Heart right ventricle (tissue), 16 donors: ENCODE data around the gene NPAS4. TPM values are rescaled to one million over a fixed set of nuclear protein-coding genes. Genes with fewer than 3 reads are reported as not detected.

Experiments
- ATAC-seq, 8 donors: fragments of 200-7000 bp; cut with Tn5 transposase; one replicate each; pipeline ENCODE4 v1.9.1; 2020; ENCODE audit warnings: mild to moderate bottlenecking in 8 of 8, moderate library complexity in 8 of 8, moderate number of reproducible peaks in 1 of 8
- DNase-seq, 2 donors: peaks; one replicate each; pipeline ENCODE4 v3.0.0-alpha.2; 2020
- H3K27ac ChIP-seq, 10 donors: fragments of 200-600 bp; sonication (generic) in 2 of 10; one replicate each; pipeline versions ENCODE4 v1.5.0 to v1.8.0; 2020 to 2022; ENCODE audit warnings: mild to moderate bottlenecking in 3 of 10
- H3K27me3 ChIP-seq, 7 donors: fragments of 200-600 bp; one replicate each; pipeline ENCODE4 v1.8.0; 2021 to 2022; ENCODE audit warnings: mild to moderate bottlenecking in 2 of 7
- H3K36me3 ChIP-seq, 9 donors: fragments of 200-600 bp; sonication (generic) in 1 of 9; one replicate each; pipeline versions ENCODE4 v1.5.0 to v1.8.0; 2020 to 2022; ENCODE audit warnings: mild to moderate bottlenecking in 2 of 9
- H3K4me1 ChIP-seq, 9 donors: fragments of 200-600 bp; sonication (generic) in 1 of 9; one replicate each; pipeline versions ENCODE4 v1.5.0 to v1.8.0; 2020 to 2022; ENCODE audit warnings: mild to moderate bottlenecking in 4 of 9
- H3K4me3 ChIP-seq, 10 donors: fragments of 200-600 bp; sonication (generic) in 2 of 10; one replicate each; pipeline versions ENCODE4 v1.5.0 to v1.8.0; 2020 to 2022; ENCODE audit warnings: mild to moderate bottlenecking in 7 of 10, moderate library complexity in 2 of 10
- H3K9me3 ChIP-seq, 11 donors: fragments of 200-600 bp in 10 of 11; sonication (generic) in 2 of 11; one replicate each; pipeline versions ENCODE4 v1.5.0 to v1.8.0; 2013 to 2022; ENCODE audit warnings: mild to moderate bottlenecking in 2 of 11, control low read depth in 1 of 11, moderate library complexity in 1 of 11
- CTCF ChIP-seq, 9 donors: fragments of 200-600 bp; sonication (generic) in 2 of 9; IDR thresholded peaks; one replicate each; pipeline versions ENCODE4 v1.5.0 to v1.8.0; 2021 to 2022; ENCODE audit warnings: antibody characterized with exemption in 9 of 9, mild to moderate bottlenecking in 5 of 9, moderate library complexity in 1 of 9
- WGBS, 2 donors: extraction: QIAGEN DNeasy Blood & Tissue Kit; methylation state at CpG; one replicate each; pipeline ENCODE4 v1.1.7; 2013; ENCODE audit warnings: inconsistent platforms in 1 of 2; 5-methylcytosine and 5-hydroxymethylcytosine counted together
- intact Hi-C, 10 donors: fragments of 100-400 bp; cut with DNase I; formaldehyde crosslinking; loops; one replicate each; pipeline versions ENCODE4 v1.11.1 to v1.14.2; 2022
- polyA plus RNA-seq, 2 donors: library from polyadenylated mRNA; stranded (reverse); fragments of 200-250 nt; gene quantifications; one replicate each; pipeline ENCODE4 v1.2.3, GENCODE V29; 2013
- total RNA-seq, 10 donors: library from RNA; stranded (reverse); fragmentation: NEBNext Ultra II Directional in 3 of 10; extraction: Animal tissue kit (Norgen Biotek cat#: 25700) in 3 of 10; gene quantifications; one replicate each; pipeline versions ENCODE4 v1.2.1 to v1.2.4, GENCODE V29; 2021 to 2023
- donor health status: Arrhythmogenic right ventricular cardiomyopathy.
- donor health status: ischemic (EF 13 %, LVEDD 7.1; RV severe dilation, severe dysfunction).
- donor health status: healthy with polysubstance abuse.
- donor health status: DM: no; HTN: yes; CAD: no.
- donor health status: DM: no; HTN: no; CAD: no.
- donor health status: ischemic (EF 25% LVEDD 6.9; RV normal size, moderate dysfunction).
- donor health status: ischemic (EF 25% LVEDD 5.7; RV mildly dilated, moderate dysfunction).
- donor health status: healthy.
- donor health status: DM: yes; HTN: yes; CAD: no.
- donor health status: Ischemic cardiomyopathy.
- donor health status: ischemic (EF 35%, LVEDD 5.7; RV mildly dilated, moderate dysfunction).
- donor health status: nonischemic (EF 11% LVEDD 7.7; RV severe dilation, severe dysfunction).
- donor health status: DM: yes; HTN: yes; CAD: no.
- donor health status: PGD.
- donor health status: ischemic (EF 29% LVEDD 5.4; RV normal size, mild dysfunction).
- donor health status: nonischemic (EF 23%, LVEDD 6.1; RV moderate dilation, normal function).

The NPAS4 gene
- total and polyA plus RNA-seq, 12 donors, result 0.04 TPM; not detected in 11

GRCh38 chr11:66466225-66467033 is 45.6 kb downstream of the NPAS4 start, which contains the start of gene PELI3:
PELI3 (plus strand) TSS chr11:66466905; CDS start chr11:66468129, 1,224 bp downstream.
- WGBS, 2 donors, result 1% methylated on average over 37 to 45 of the region's 63 CpGs
- intact Hi-C loops, result no loop called here
- Histone ChIP-seq H3K27ac (peak within 1 kb of the TSS in 9 of 10 donors; percentile 15 to 85 (median 73)), H3K27me3 (no peaks in the 10 kb centered on the region), H3K9me3 (peaks cover 0 to 10% (median 0%) of the 10 kb centered on the region in 11 donors), H3K4me3 (peak within 1 kb of the TSS; percentile 42 to 97 (median 70)), H3K4me1 (peaks cover 0 to 30% (median 18%) of the 10 kb centered on the region in 9 donors), H3K36me3 (peaks cover 0 to 15% (median 0%) of the 10 kb centered on the region in 9 donors)
- DNase-seq, result peak; percentile 92 to 97
- ATAC-seq, result peak; percentile 97 to 99 (median 99)
- TF ChIP-seq CTCF (IDR thresholded peaks at IDR 0.05), result no peak

- peaks cover 0 to 22% (median 0%) of the 10 kb centered on the region in 9 donors for H3K36me3 ChIP-seq
- DNase-seq (peak in 1 of 2 donors; percentile 49), ATAC-seq (peak in 3 of 8 donors; percentile 1 to 21 (median 4))
- H3K27ac ChIP-seq, result peak overlapping the region in 6 of 10 donors; percentile 30 to 81 (median 56)
- peak overlapping the region; percentile 16 to 97 (median 70) for H3K4me3 ChIP-seq
- no peaks in the 10 kb centered on the region for H3K27me3 ChIP-seq
- H3K9me3 ChIP-seq, result peaks cover 0 to 10% (median 0%) of the 10 kb centered on the region in 11 donors
- intact Hi-C loops, result no loop called here
- H3K4me1 ChIP-seq, result peaks cover 0 to 30% (median 18%) of the 10 kb centered on the region in 9 donors
- WGBS, 2 donors, result 2 to 3% methylated on average over 57 to 72 of the region's 72 CpGs
- TF ChIP-seq CTCF (IDR thresholded peaks at IDR 0.05), result peak in 4 of 9 donors; percentile 30 to 41 (median 34)
Measured at GRCh38 chr11:66467034-66467659, 46.3 kb downstream of the NPAS4 start.

- Histone ChIP-seq H3K9me3 (peaks cover 0 to 7% (median 0%) of the 10 kb centered on the region in 11 donors), H3K4me1 (peaks cover 0 to 30% (median 18%) of the 10 kb centered on the region in 9 donors), H3K4me3 (peak overlapping the region in 9 of 10 donors; percentile 57 to 97 (median 71)), H3K27ac (peak overlapping the region in 2 of 10 donors; percentile 30 to 48), H3K36me3 (peaks cover 0 to 28% (median 1%) of the 10 kb centered on the region in 9 donors), H3K27me3 (no peaks in the 10 kb centered on the region)
- intact Hi-C loops, result no loop called here
- ATAC-seq, result peak in 1 of 8 donors; percentile 29
- DNase-seq, result no peak
- no peak for TF ChIP-seq CTCF (IDR thresholded peaks at IDR 0.05)
- 62% methylated on average over 6 of the region's 6 CpGs for WGBS, 2 donors
Measured at GRCh38 chr11:66467756-66468155, 46.9 kb downstream of the NPAS4 start.

GRCh38 chr11:66468691-66469090 is 47.9 kb downstream of the NPAS4 start:
- no peak for TF ChIP-seq CTCF (IDR thresholded peaks at IDR 0.05)
- 86 to 89% methylated on average over 6 of the region's 6 CpGs for WGBS, 2 donors
- ATAC-seq, result no peak
- Histone ChIP-seq H3K36me3 (peaks cover 0 to 37% (median 11%) of the 10 kb centered on the region in 9 donors), H3K9me3 (no peaks in the 10 kb centered on the region), H3K4me3 (no peak overlapping the region), H3K27me3 (no peaks in the 10 kb centered on the region), H3K4me1 (peaks cover 0 to 30% (median 18%) of the 10 kb centered on the region in 9 donors), H3K27ac (no peak overlapping the region)
- intact Hi-C loops, result no loop called here
- no peak for DNase-seq
